Transverse colon (tissue), 4 donors: ENCODE results near the gene OXA1L. TPM values are rescaled to one million over a fixed set of nuclear protein-coding genes. Genes with fewer than 3 reads are reported as not detected.
A peak's percentile ranks its signal among the peaks of the same experiment; 100 is the strongest.

Source experiments
- DNase-seq: peaks from one replicate; pipeline ENCODE4 v3.0.0-alpha.2; 2019
- H3K27ac ChIP-seq, 4 donors: fragments of 200-600 bp; sonication (generic); 2 replicates each; pipeline ENCODE4 v1.5.1; 2016 to 2018; ENCODE audit warnings: inconsistent platforms in 4 of 4
- H3K27me3 ChIP-seq: fragments of 200-600 bp; sonication (generic); 2 replicates; pipeline ENCODE4 v1.5.1; 2017; ENCODE audit warnings: inconsistent platforms
- H3K36me3 ChIP-seq, 4 donors: fragments of 200-600 bp; sonication (generic); 2 replicates each; pipeline ENCODE4 v1.5.1; 2017 to 2019; ENCODE audit warnings: inconsistent platforms in 4 of 4
- H3K4me1 ChIP-seq, 4 donors: fragments of 200-600 bp; sonication (generic); 2 replicates each; pipeline ENCODE4 v1.5.1; 2017 to 2020; ENCODE audit warnings: inconsistent platforms in 4 of 4
- H3K4me3 ChIP-seq, 4 donors: fragments of 200-600 bp; sonication (generic); 1 replicate in 1 of 4; 2 replicates in 3 of 4; pipeline versions ENCODE4 v1.5.1 to v1.6.1; 2017 to 2019; ENCODE audit warnings: inconsistent platforms in 4 of 4
- H3K9me3 ChIP-seq, 2 donors: fragments of 200-600 bp; sonication (generic); 2 replicates each; pipeline ENCODE4 v1.5.1; 2017 to 2019; ENCODE audit warnings: inconsistent platforms in 2 of 2
- EP300 ChIP-seq: sonication (generic); formaldehyde crosslinking; IDR thresholded peaks from one replicate; pipeline ENCODE4 v1.6.1; 2017; ENCODE audit warnings: antibody characterized with exemption, low read depth
- POLR2A ChIP-seq: fragments of 450-650 bp; IDR thresholded peaks from one replicate; pipeline ENCODE4 v1.6.1; 2016; ENCODE audit warnings: antibody characterized with exemption, mild to moderate bottlenecking, moderate library complexity
- POLR2AphosphoS5 ChIP-seq, 3 donors: sonication (generic); formaldehyde crosslinking; IDR thresholded peaks; one replicate each; pipeline ENCODE4 v1.6.1; 2016; ENCODE audit warnings: antibody characterized with exemption in 3 of 3
- WGBS, 2 donors: methylation state at CpG; one replicate each; pipeline ENCODE4 v1.1.5; 2018; ENCODE audit warnings: low coverage in 1 of 2; 5-methylcytosine and 5-hydroxymethylcytosine counted together
- in situ Hi-C, 4 donors: fragments of 200-750 bp; cut with MboI; loops; one replicate each; pipeline versions ENCODE4 v1.15.0 to v1.15.1; 2017; ENCODE audit warnings: low sequenced_read_pairs in 3 of 4, low pct_ligation_motif_present in 1 of 4, low pct_unique_long_range_greater_than_20kb in 1 of 4
- intact Hi-C: fragments of 100-400 bp; cut with DNase I; formaldehyde crosslinking; loops from one replicate; pipeline ENCODE4 v1.15.1; 2023; ENCODE audit warnings: low total_unique reads
- total RNA-seq, 4 donors: library from RNA; depleted of rRNA; stranded (reverse); fragments of >200 nt; gene quantifications; one replicate each; pipeline ENCODE4 v1.1.0, GENCODE V29; 2016
- TF ChIP-seq, protein P1 (sequence below), 5 experiments: fragments of 200-600 bp in 3 of 5; fragments of 450-650 bp in 2 of 5; sonication (generic) in 3 of 5; IDR thresholded peaks; 1 replicate in 2 of 5; 2 replicates in 3 of 5; pipeline ENCODE4 v1.5.1; 2016 to 2017; ENCODE audit warnings: antibody characterized with exemption in 5 of 5, inconsistent platforms in 3 of 5, mild to moderate bottlenecking in 2 of 5, moderate library complexity in 1 of 5

Gene OXA1L
- total RNA-seq, 4 donors from 2014 or later: 65.9 to 132 (median 106) TPM

DNA sequence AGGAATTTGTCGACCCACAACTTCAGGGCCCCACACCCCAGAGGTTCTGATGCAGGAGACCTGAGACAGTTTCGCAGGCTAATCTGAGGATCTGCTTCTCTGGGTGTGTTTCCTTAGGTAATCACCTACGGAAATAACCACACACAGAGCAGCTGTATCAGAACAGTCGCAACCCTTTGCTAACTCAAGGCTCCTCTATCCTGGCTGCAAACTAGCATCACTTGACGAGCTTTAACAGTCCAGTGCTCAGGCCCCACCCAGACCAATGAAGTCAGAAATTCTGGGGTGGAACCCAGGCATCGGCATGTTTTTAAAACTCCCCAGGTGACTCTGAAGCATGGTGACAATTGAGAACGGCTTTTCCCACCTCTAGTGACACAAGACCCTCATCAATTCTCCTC is 28.1 kb downstream of the OXA1L start:
- in situ Hi-C loops: no loop called here
- Histone ChIP-seq H3K9me3 (no peaks in the 10 kb centered on the region), H3K27me3 (no peaks in the 10 kb centered on the region), H3K27ac (no peak overlapping the region), H3K4me3 (no peak overlapping the region), H3K4me1 (no peaks in the 10 kb centered on the region), H3K36me3 (no peaks in the 10 kb centered on the region)
- WGBS, 2 donors: 69 to 75% methylated on average over 2 to 7 of the region's 7 CpGs
- no peak for TF ChIP-seq POLR2A
- TF ChIP-seq EP300: no peak
- no peak for TF ChIP-seq POLR2AphosphoS5 (IDR thresholded peaks at IDR 0.05)
- TF ChIP-seq, protein P1, sequence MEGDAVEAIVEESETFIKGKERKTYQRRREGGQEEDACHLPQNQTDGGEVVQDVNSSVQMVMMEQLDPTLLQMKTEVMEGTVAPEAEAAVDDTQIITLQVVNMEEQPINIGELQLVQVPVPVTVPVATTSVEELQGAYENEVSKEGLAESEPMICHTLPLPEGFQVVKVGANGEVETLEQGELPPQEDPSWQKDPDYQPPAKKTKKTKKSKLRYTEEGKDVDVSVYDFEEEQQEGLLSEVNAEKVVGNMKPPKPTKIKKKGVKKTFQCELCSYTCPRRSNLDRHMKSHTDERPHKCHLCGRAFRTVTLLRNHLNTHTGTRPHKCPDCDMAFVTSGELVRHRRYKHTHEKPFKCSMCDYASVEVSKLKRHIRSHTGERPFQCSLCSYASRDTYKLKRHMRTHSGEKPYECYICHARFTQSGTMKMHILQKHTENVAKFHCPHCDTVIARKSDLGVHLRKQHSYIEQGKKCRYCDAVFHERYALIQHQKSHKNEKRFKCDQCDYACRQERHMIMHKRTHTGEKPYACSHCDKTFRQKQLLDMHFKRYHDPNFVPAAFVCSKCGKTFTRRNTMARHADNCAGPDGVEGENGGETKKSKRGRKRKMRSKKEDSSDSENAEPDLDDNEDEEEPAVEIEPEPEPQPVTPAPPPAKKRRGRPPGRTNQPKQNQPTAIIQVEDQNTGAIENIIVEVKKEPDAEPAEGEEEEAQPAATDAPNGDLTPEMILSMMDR (IDR thresholded peaks at IDR 0.05): no peak
- intact Hi-C loops: no loop called here
- DNase-seq: peak; percentile 30

- WGBS, 2 donors: 41% methylated on average over 5 of the region's 5 CpGs; no CpG with 5 or more reads in 1 of the 2 donors
- H3K4me1 ChIP-seq: no peaks in the 10 kb centered on the region
- no peaks in the 10 kb centered on the region for H3K36me3 ChIP-seq
- peak overlapping the region in 1 of 4 donors; percentile 25 for H3K27ac ChIP-seq
- no peak overlapping the region for H3K4me3 ChIP-seq
- no peak for DNase-seq
- TF ChIP-seq, protein P1 (IDR thresholded peaks at IDR 0.05): no peak
- TF ChIP-seq EP300: no peak
- no peak for TF ChIP-seq POLR2A
- no peak for TF ChIP-seq POLR2AphosphoS5 (IDR thresholded peaks at IDR 0.05)
- no peaks in the 10 kb centered on the region for H3K27me3 ChIP-seq
- H3K9me3 ChIP-seq: no peaks in the 10 kb centered on the region
- intact Hi-C loops (no loop called here), in situ Hi-C loops (no loop called here)
Observed at GRCh38 chr14:22796087-22796707, 29.7 kb downstream of the OXA1L start.

- Histone ChIP-seq H3K4me1 (no peaks in the 10 kb centered on the region), H3K36me3 (no peaks in the 10 kb centered on the region), H3K9me3 (no peaks in the 10 kb centered on the region), H3K27me3 (no peaks in the 10 kb centered on the region), H3K4me3 (no peak overlapping the region), H3K27ac (no peak overlapping the region)
- no peak for DNase-seq
- WGBS, 2 donors: 48 to 50% methylated on average over 2 to 5 of the region's 5 CpGs
- intact Hi-C loops: no loop called here
- TF ChIP-seq POLR2A (no peak), POLR2AphosphoS5 (IDR thresholded peaks at IDR 0.05) (no peak), EP300 (no peak)
- TF ChIP-seq, protein P1 (IDR thresholded peaks at IDR 0.05): no peak
- in situ Hi-C loops: no loop called here
Observed at GRCh38 chr14:22797017-22797917, 30.8 kb downstream of the OXA1L start.

GRCh38 chr14:22798528-22798927 is 32.0 kb downstream of the OXA1L start:
- H3K27ac ChIP-seq: no peak overlapping the region
- H3K36me3 ChIP-seq: no peaks in the 10 kb centered on the region
- WGBS, 2 donors: 55 to 66% methylated on average over 2 of the region's 2 CpGs
- in situ Hi-C loops: no loop called here
- no peak overlapping the region for H3K4me3 ChIP-seq
- no peaks in the 10 kb centered on the region for H3K27me3 ChIP-seq
- no peaks in the 10 kb centered on the region for H3K9me3 ChIP-seq
- no peak for DNase-seq
- no peaks in the 10 kb centered on the region for H3K4me1 ChIP-seq
- intact Hi-C loops: no loop called here
- TF ChIP-seq, protein P1 (IDR thresholded peaks at IDR 0.05): no peak
- TF ChIP-seq EP300 (no peak), POLR2AphosphoS5 (IDR thresholded peaks at IDR 0.05) (no peak), POLR2A (no peak)
